Cerebellar cortex (tissue), 1 donor: Measurements from ENCODE around the gene RBM15B.
"Not testable (repeated sequence)": the region's sequence is repeated elsewhere in the genome, so short reads cannot be mapped to it uniquely, and the experiment has no call there.

Experiments
- DNase-seq: peaks from one replicate; pipeline ENCODE4 v3.0.0-alpha.2; 2015; ENCODE audit warnings: low spot score

RBM15B gene

GRCh38 chr3:51379301-51379700 lies 11.8 kb upstream of the RBM15B start:
- DNase-seq = no peak

- DNase-seq = no peak
Measured at GRCh38 chr3:51379746-51380455, 11.2 kb upstream of the RBM15B start.

- DNase-seq = no peak
Measured at GRCh38 chr3:51380601-51381332, 10.3 kb upstream of the RBM15B start.

GRCh38 chr3:51381333-51381705 lies 9.8 kb upstream of the RBM15B start:
- DNase-seq = no peak

- no peak for DNase-seq
Measured at GRCh38 chr3:51382076-51382745, 8.9 kb upstream of the RBM15B start.

- no peak for DNase-seq
Measured at GRCh38 chr3:51382947-51383578, 8.0 kb upstream of the RBM15B start.

GRCh38 chr3:51384055-51384725 lies 6.9 kb upstream of the RBM15B start:
- no peak for DNase-seq

- peak; percentile 99 for DNase-seq
Measured at GRCh38 chr3:51384726-51385473, 6.2 kb upstream of the RBM15B start, which contains the start of gene MANF. TSS of gene MANF (plus strand) at chr3:51385291. CDS start at chr3:51385343, 52 bp downstream.

- DNase-seq = no peak
Measured at GRCh38 chr3:51385621-51386091, 5.4 kb upstream of the RBM15B start.

- no peak for DNase-seq
Measured at GRCh38 chr3:51386159-51386851, 4.8 kb upstream of the RBM15B start.

- no peak for DNase-seq
Measured at GRCh38 chr3:51386852-51387229, 4.2 kb upstream of the RBM15B start.

GRCh38 chr3:51387281-51387680 lies 3.8 kb upstream of the RBM15B start:
- not testable (repeated sequence) for DNase-seq

- peak; percentile 35 for DNase-seq
Measured at GRCh38 chr3:51388286-51389029, 2.6 kb upstream of the RBM15B start.

- DNase-seq = peak; percentile 57
Measured at GRCh38 chr3:51389423-51390183, 1.5 kb upstream of the RBM15B start.

GRCh38 chr3:51390246-51391074 lies 625 bp upstream of the RBM15B start:
- no peak for DNase-seq

- DNase-seq = no peak
Measured at GRCh38 chr3:51391566-51392354, 675 bp downstream of the RBM15B start.
